ENCODE data around the gene BEGAIN. TPM values are rescaled to one million over a fixed set of nuclear protein-coding genes. Genes with fewer than 3 reads are reported as not detected.

Gene BEGAIN
- total RNA-seq, 1 donor from 2014 or later: 0.79 TPM

- no peak for ATAC-seq
Measured at GRCh38 chr14:100543471-100544455, 43.5 kb downstream of the BEGAIN start.

GRCh38 chr14:100542619-100543205 is 44.5 kb downstream of the BEGAIN start:
- intact Hi-C loops (cut with micrococcal nuclease): no loop called here
- DNase-seq (no peak), ATAC-seq (no peak)

More at GRCh38 chr14:100543471-100544455, 43.5 kb downstream of the BEGAIN start:
- intact Hi-C loops (cut with micrococcal nuclease): no loop called here
- DNase-seq: no peak

- intact Hi-C loops (cut with micrococcal nuclease): no loop called here
- ATAC-seq: no peak
- DNase-seq: no peak
Measured at GRCh38 chr14:100541621-100542560, 45.3 kb downstream of the BEGAIN start.

GRCh38 chr14:100540926-100541620 is 46.1 kb downstream of the BEGAIN start:
- ATAC-seq (no peak), DNase-seq (peak; percentile 25)
- intact Hi-C loops (cut with micrococcal nuclease): no loop called here

GRCh38 chr14:100540141-100540925 is 46.9 kb downstream of the BEGAIN start:
- no peak for ATAC-seq
- intact Hi-C loops (cut with micrococcal nuclease): no loop called here
- peak; percentile 28 for DNase-seq

GRCh38 chr14:100539766-100540140 is 47.5 kb downstream of the BEGAIN start:
- DNase-seq (peak; percentile 24), ATAC-seq (no peak)
- intact Hi-C loops (cut with micrococcal nuclease): no loop called here

GRCh38 chr14:100539003-100539660 is 48.1 kb downstream of the BEGAIN start:
- ATAC-seq (no peak), DNase-seq (peak; percentile 20)
- intact Hi-C loops (cut with micrococcal nuclease): no loop called here

- intact Hi-C loops (cut with micrococcal nuclease): no loop called here
- ATAC-seq: no peak
- DNase-seq: peak; percentile 25
Measured at GRCh38 chr14:100538351-100539002, 48.7 kb downstream of the BEGAIN start.

- peak; percentile 10 for ATAC-seq
Measured at GRCh38 chr14:100537446-100538350, 49.5 kb downstream of the BEGAIN start.

GRCh38 chr14:100536721-100537445 is 50.3 kb downstream of the BEGAIN start:
- no peak for ATAC-seq
- intact Hi-C loops (cut with micrococcal nuclease): no loop called here

More at GRCh38 chr14:100537446-100538350, 49.5 kb downstream of the BEGAIN start:
- intact Hi-C loops (cut with micrococcal nuclease): no loop called here
- DNase-seq: peak; percentile 26

GRCh38 chr14:100536121-100536510 is 51.1 kb downstream of the BEGAIN start:
- DNase-seq: peak; percentile 14
- no peak for ATAC-seq
- intact Hi-C loops (cut with micrococcal nuclease): no loop called here

More at GRCh38 chr14:100536721-100537445, 50.3 kb downstream of the BEGAIN start:
- DNase-seq: peak; percentile 14

GRCh38 chr14:100535287-100536120 is 51.7 kb downstream of the BEGAIN start:
- DNase-seq (peak; percentile 16), ATAC-seq (no peak)
- intact Hi-C loops (cut with micrococcal nuclease): no loop called here

GRCh38 chr14:100534528-100535286 is 52.5 kb downstream of the BEGAIN start:
- intact Hi-C loops (cut with micrococcal nuclease): no loop called here
- DNase-seq: peak; percentile 12
- ATAC-seq: no peak
